ENCODE data around the gene ALCAM. TPM values are rescaled to one million over a fixed set of nuclear protein-coding genes. Genes with fewer than 3 reads are reported as not detected.
A peak's percentile ranks its signal among the peaks of the same experiment; 100 is the strongest.

ALCAM gene
- total and polyA plus RNA-seq, 2 donors (not counting 1 experiment from before 2014, with no cell fraction given): 6.2 to 23.8 TPM

DNA sequence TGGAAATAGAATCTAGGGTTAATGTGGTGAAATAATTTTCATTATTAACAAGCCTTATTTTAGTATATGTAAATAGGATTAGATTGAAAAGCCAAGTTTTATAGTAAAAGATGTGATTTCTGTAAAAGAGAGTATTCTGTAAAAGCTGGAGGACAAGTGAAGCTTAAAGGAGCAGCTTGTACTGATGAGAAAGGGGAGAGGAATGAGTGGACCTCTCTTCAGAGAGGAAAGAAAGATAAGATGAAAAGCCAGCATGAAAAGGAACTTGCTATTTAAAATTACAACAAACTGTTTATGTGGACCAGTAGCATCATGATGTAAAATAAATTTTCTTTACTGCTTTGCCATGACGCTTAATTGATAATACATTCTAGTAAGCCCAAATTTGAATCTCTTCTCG, 18.5 kb downstream of the ALCAM start:
- WGBS (ENCODE audit: insufficient coverage): no CpG with 5 or more reads among the region's 2 CpGs
- Histone ChIP-seq H3K9ac (ENCODE audit: low read length) (no peak overlapping the region), H4K20me1 (ENCODE audit: control insufficient read depth, insufficient read depth, low read length, poor library complexity, severe bottlenecking) (no peaks in the 10 kb centered on the region), H3K27me3 (replicated peaks in 1 of 4; ENCODE audit: control extremely low read depth in 1 of 4, control insufficient read depth in 3 of 4, insufficient read depth in 4 of 4, low read length in 3 of 4) (no peaks in the 10 kb centered on the region), H2AFZ (ENCODE audit: insufficient read depth, low read depth, low read length, poor library complexity, severe bottlenecking) (no peak overlapping the region), H3K4me2 (replicated peaks; ENCODE audit: low read depth, low read length, poor library complexity, severe bottlenecking) (peak overlapping the region; percentile 50), H3K27ac (ENCODE audit: low read length in 2 of 2) (peak overlapping the region in 1 of 2 donors; percentile 72), H3K9me3 (ENCODE audit: control extremely low read depth in 1 of 3, control insufficient read depth in 2 of 3, insufficient read depth in 1 of 3, low read length in 2 of 3) (no peaks in the 10 kb centered on the region), H3K4me1 (ENCODE audit: control insufficient read depth in 2 of 2, insufficient read depth in 2 of 2, low read length in 2 of 2) (peaks cover 14 to 31% of the 10 kb centered on the region in 2 donors), H3K79me2 (ENCODE audit: control insufficient read depth, insufficient read depth, low read length) (peaks cover 43% of the 10 kb centered on the region), H3K36me3 (replicated peaks in 1 of 2; ENCODE audit: control extremely low read depth in 1 of 2, control insufficient read depth in 1 of 2, extremely low read depth in 1 of 2, insufficient read depth in 2 of 2, low read length in 1 of 2) (no peaks in the 10 kb centered on the region), H3K4me3 (ENCODE audit: control extremely low read depth in 1 of 5, extremely low read depth in 1 of 5, insufficient read depth in 1 of 5, low read depth in 2 of 5, low read length in 4 of 5) (no peak overlapping the region)
- ChIA-PET POLR2A (no interaction called here), CTCF (no interaction called here)
- DNase-seq (no peak), ATAC-seq (ENCODE audit: low read depth) (no peak)
- peaks cover 39% of the 10 kb centered on the region for H3K4me1 Mint-ChIP-seq
- H3K27ac Mint-ChIP-seq: peak overlapping the region; percentile 71
- peaks cover 2% of the 10 kb centered on the region for H3K9me3 Mint-ChIP-seq (ENCODE audit: insufficient read depth)
- H3K4me3 Mint-ChIP-seq: peak overlapping the region; percentile 32
- no peaks in the 10 kb centered on the region for H3K27me3 Mint-ChIP-seq
- intact Hi-C loops (cut with micrococcal nuclease): no loop called here
- TF ChIP-seq, protein P1, sequence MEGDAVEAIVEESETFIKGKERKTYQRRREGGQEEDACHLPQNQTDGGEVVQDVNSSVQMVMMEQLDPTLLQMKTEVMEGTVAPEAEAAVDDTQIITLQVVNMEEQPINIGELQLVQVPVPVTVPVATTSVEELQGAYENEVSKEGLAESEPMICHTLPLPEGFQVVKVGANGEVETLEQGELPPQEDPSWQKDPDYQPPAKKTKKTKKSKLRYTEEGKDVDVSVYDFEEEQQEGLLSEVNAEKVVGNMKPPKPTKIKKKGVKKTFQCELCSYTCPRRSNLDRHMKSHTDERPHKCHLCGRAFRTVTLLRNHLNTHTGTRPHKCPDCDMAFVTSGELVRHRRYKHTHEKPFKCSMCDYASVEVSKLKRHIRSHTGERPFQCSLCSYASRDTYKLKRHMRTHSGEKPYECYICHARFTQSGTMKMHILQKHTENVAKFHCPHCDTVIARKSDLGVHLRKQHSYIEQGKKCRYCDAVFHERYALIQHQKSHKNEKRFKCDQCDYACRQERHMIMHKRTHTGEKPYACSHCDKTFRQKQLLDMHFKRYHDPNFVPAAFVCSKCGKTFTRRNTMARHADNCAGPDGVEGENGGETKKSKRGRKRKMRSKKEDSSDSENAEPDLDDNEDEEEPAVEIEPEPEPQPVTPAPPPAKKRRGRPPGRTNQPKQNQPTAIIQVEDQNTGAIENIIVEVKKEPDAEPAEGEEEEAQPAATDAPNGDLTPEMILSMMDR (IDR thresholded peaks at IDR 0.05): no peak
- TF ChIP-seq EZH2 (IDR thresholded peaks at IDR 0.05; ENCODE audit: borderline replicate concordance, insufficient read depth, low read depth, low read length, poor library complexity, severe bottlenecking): no peak

DNA sequence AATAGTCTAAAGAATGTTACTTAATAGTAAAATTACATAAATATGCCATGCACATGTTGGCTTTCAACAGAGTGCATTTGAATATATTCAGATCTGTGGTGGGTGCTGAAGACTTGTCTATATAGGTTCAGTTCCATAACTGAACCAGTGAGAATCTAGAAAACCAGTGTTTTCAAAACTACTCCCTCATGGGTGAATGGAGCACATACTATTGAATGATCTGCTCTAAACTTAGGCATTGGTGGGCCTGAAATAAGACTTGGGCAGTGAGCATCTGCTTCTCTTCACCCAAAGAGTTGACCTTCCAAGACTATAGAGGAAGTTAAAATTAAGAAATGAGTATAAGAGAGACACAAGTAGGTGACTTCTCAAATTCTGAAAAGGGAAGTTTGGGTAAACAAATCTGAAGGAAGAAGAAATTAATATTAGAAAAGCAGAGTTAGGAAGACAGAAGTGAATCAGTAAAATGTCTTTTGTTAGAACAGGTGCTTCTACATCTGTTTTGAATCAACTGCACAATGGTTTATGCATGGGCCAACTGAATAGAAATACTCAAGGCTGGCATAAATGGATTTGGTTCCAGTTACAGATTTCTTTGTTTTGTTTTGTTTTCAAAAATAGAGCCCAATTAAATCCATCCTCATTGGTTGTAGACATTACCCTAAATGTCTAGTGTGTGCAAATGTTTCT, 19.3 kb downstream of the ALCAM start:
- H3K27ac Mint-ChIP-seq: peak overlapping the region; percentile 21
- no peaks in the 10 kb centered on the region for H3K27me3 Mint-ChIP-seq
- H3K4me1 Mint-ChIP-seq: peaks cover 41% of the 10 kb centered on the region
- intact Hi-C loops (cut with micrococcal nuclease): loop anchor here (2.0 kb wide), 1 partner anchor 17 kb away; no protein-coding TSS in a partner anchor
- H3K9me3 ChIP-seq (ENCODE audit: control extremely low read depth in 1 of 3, control insufficient read depth in 2 of 3, insufficient read depth in 1 of 3, low read length in 2 of 3): no peaks in the 10 kb centered on the region
- no peak overlapping the region for H3K9ac ChIP-seq (ENCODE audit: low read length)
- POLR2A ChIA-PET: no interaction called here
- H3K4me2 ChIP-seq (replicated peaks; ENCODE audit: low read depth, low read length, poor library complexity, severe bottlenecking): peak overlapping the region; percentile 50
- no peak overlapping the region for H3K4me3 ChIP-seq (ENCODE audit: control extremely low read depth in 1 of 5, extremely low read depth in 1 of 5, insufficient read depth in 1 of 5, low read depth in 2 of 5, low read length in 4 of 5)
- H2AFZ ChIP-seq (ENCODE audit: insufficient read depth, low read depth, low read length, poor library complexity, severe bottlenecking): no peak overlapping the region
- peaks cover 14 to 31% of the 10 kb centered on the region in 2 donors for H3K4me1 ChIP-seq (ENCODE audit: control insufficient read depth in 2 of 2, insufficient read depth in 2 of 2, low read length in 2 of 2)
- peaks cover 44% of the 10 kb centered on the region for H3K79me2 ChIP-seq (ENCODE audit: control insufficient read depth, insufficient read depth, low read length)
- CTCF ChIA-PET: no interaction called here
- DNase-seq (peak; percentile 31), ATAC-seq (ENCODE audit: low read depth) (peak; percentile 57)
- peaks cover 8% of the 10 kb centered on the region for H3K9me3 Mint-ChIP-seq (ENCODE audit: insufficient read depth)
- H3K27ac ChIP-seq (ENCODE audit: low read length in 2 of 2): peak overlapping the region; percentile 5 to 72
- H3K36me3 ChIP-seq (replicated peaks in 1 of 2; ENCODE audit: control extremely low read depth in 1 of 2, control insufficient read depth in 1 of 2, extremely low read depth in 1 of 2, insufficient read depth in 2 of 2, low read length in 1 of 2): no peaks in the 10 kb centered on the region
- peak overlapping the region; percentile 46 for H3K4me3 Mint-ChIP-seq
- no peaks in the 10 kb centered on the region for H4K20me1 ChIP-seq (ENCODE audit: control insufficient read depth, insufficient read depth, low read length, poor library complexity, severe bottlenecking)
- no peak for TF ChIP-seq EZH2 (IDR thresholded peaks at IDR 0.05; ENCODE audit: borderline replicate concordance, insufficient read depth, low read depth, low read length, poor library complexity, severe bottlenecking)
- TF ChIP-seq, protein P1 (IDR thresholded peaks at IDR 0.05): no peak
- no peaks in the 10 kb centered on the region for H3K27me3 ChIP-seq (replicated peaks in 1 of 4; ENCODE audit: control extremely low read depth in 1 of 4, control insufficient read depth in 3 of 4, insufficient read depth in 4 of 4, low read length in 3 of 4)

Measured in B cell (primary cell).